ENCODE results near the gene TIMM21. TPM values are rescaled to one million over a fixed set of nuclear protein-coding genes. Genes with fewer than 3 reads are reported as not detected.

The TIMM21 gene
- total and polyA plus RNA-seq, 9 of the 15 experiments (the other 6 are each of a cell fraction or from before 2014, with no cell fraction given) = 54.7 to 229 (median 83.3) TPM

DNA sequence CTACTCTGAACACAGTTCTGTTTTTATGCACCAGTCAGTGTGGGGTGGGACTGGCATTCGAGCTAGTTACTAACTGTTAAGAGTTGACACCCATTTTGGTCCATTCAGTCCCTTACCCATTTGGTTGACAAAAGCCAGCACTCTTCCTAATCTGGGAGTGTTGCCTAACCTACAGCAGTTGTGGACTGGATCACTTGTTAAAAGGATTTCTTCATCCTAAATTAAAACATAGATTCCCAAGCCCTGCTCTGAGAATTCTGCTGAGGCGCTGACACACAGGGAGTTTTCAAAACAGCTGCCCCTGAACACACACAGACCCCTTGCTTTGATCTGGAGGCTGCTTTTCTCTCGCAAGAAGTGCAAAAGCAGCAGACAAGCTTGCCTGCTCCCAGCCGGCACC lies 6.4 kb downstream of the TIMM21 start:
- DNase-seq (ENCODE audit: extremely low read depth in 1 of 4, low spot score in 3 of 4) = no peak
- Histone ChIP-seq H3K4me1 (replicated peaks in 1 of 2; ENCODE audit: control insufficient read depth in 2 of 2, insufficient read depth in 2 of 2, low read length in 2 of 2) (peaks cover 0 to 2% of the 10 kb centered on the region in 2 experiments; a peak in 2 of 5 replicates), H3K4me2 (ENCODE audit: insufficient read depth, low read length) (no peak overlapping the region), H2AFZ (ENCODE audit: low read depth, low read length) (no peak overlapping the region), H3K36me3 (ENCODE audit: control insufficient read depth, insufficient read depth, low read length) (peaks cover 96% of the 10 kb centered on the region), H3K27ac (ENCODE audit: extremely low read depth, low read depth, low read length) (no peak overlapping the region), H3K9me1 (ENCODE audit: control insufficient read depth, insufficient read depth, low read length) (peaks cover 3% of the 10 kb centered on the region), H3K9me3 (replicated peaks; ENCODE audit: control insufficient read depth, insufficient read depth, low read depth, low read length) (no peaks in the 10 kb centered on the region), H3K27me3 (ENCODE audit: control insufficient read depth in 2 of 2, insufficient read depth in 2 of 2, low read length in 2 of 2) (no peaks in the 10 kb centered on the region), H3K4me3 (no peak overlapping the region), H3K9ac (ENCODE audit: insufficient read depth in 1 of 2, low read depth in 2 of 2, low read length in 2 of 2) (no peak overlapping the region), H3K79me2 (ENCODE audit: control insufficient read depth, insufficient read depth, low read length) (peaks cover 43% of the 10 kb centered on the region), H4K20me1 (replicated peaks; ENCODE audit: control insufficient read depth, insufficient read depth, low read length) (no peaks in the 10 kb centered on the region; the same call in 1 of the 2 replicates)
- no peak for FAIRE-seq
- POLR2A ChIA-PET = no interaction called here
- ATAC-seq = no peak
- in situ Hi-C loops (cut with MboI) = no loop called here
- CTCF ChIA-PET (ENCODE audit: low intra/inter-chr PET ratio) = no interaction called here
- intact Hi-C loops (cut with micrococcal nuclease) = no loop called here
- no TSS peak for BruUV-seq (replicated peaks)
- 97% methylated on average over 4 of the region's 4 CpGs for WGBS (ENCODE audit: insufficient coverage, low coverage, missing lambda C conversion rate)
- TF ChIP-seq DMBX1 (CRISPR knock-in tag; IDR thresholded peaks at IDR 0.05; ENCODE audit: borderline replicate concordance) = no peak
- no peak for TF ChIP-seq ZBTB12 (CRISPR knock-in tag; IDR thresholded peaks at IDR 0.05)
- no peak for TF ChIP-seq MITF (IDR thresholded peaks at IDR 0.05)
- TF ChIP-seq, protein P1, sequence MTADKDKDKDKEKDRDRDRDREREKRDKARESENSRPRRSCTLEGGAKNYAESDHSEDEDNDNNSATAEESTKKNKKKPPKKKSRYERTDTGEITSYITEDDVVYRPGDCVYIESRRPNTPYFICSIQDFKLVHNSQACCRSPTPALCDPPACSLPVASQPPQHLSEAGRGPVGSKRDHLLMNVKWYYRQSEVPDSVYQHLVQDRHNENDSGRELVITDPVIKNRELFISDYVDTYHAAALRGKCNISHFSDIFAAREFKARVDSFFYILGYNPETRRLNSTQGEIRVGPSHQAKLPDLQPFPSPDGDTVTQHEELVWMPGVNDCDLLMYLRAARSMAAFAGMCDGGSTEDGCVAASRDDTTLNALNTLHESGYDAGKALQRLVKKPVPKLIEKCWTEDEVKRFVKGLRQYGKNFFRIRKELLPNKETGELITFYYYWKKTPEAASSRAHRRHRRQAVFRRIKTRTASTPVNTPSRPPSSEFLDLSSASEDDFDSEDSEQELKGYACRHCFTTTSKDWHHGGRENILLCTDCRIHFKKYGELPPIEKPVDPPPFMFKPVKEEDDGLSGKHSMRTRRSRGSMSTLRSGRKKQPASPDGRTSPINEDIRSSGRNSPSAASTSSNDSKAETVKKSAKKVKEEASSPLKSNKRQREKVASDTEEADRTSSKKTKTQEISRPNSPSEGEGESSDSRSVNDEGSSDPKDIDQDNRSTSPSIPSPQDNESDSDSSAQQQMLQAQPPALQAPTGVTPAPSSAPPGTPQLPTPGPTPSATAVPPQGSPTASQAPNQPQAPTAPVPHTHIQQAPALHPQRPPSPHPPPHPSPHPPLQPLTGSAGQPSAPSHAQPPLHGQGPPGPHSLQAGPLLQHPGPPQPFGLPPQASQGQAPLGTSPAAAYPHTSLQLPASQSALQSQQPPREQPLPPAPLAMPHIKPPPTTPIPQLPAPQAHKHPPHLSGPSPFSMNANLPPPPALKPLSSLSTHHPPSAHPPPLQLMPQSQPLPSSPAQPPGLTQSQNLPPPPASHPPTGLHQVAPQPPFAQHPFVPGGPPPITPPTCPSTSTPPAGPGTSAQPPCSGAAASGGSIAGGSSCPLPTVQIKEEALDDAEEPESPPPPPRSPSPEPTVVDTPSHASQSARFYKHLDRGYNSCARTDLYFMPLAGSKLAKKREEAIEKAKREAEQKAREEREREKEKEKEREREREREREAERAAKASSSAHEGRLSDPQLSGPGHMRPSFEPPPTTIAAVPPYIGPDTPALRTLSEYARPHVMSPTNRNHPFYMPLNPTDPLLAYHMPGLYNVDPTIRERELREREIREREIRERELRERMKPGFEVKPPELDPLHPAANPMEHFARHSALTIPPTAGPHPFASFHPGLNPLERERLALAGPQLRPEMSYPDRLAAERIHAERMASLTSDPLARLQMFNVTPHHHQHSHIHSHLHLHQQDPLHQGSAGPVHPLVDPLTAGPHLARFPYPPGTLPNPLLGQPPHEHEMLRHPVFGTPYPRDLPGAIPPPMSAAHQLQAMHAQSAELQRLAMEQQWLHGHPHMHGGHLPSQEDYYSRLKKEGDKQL (CRISPR knock-in tag; IDR thresholded peaks at IDR 0.05; ENCODE audit: borderline replicate concordance) = no peak
- TF ChIP-seq GATAD2A (IDR thresholded peaks at IDR 0.05) = no peak
- TF ChIP-seq YBX1 (IDR thresholded peaks at IDR 0.05) = no peak
- TF ChIP-seq ZNF165 (CRISPR knock-in tag; IDR thresholded peaks at IDR 0.05; ENCODE audit: borderline replicate concordance) = no peak
- no peak for TF ChIP-seq SRSF3 (IDR thresholded peaks at IDR 0.05; ENCODE audit: insufficient read depth, low read length)
- no peak for TF ChIP-seq CBFA2T2 (conservative IDR thresholded peaks at IDR 0.05)
- TF ChIP-seq ZBTB26 (CRISPR knock-in tag; IDR thresholded peaks at IDR 0.05) = no peak
- TF ChIP-seq HNRNPLL (IDR thresholded peaks at IDR 0.05; ENCODE audit: low read depth, low read length, poor library complexity, severe bottlenecking) = no peak

All from K562 (cell line).